ENCODE results near the gene ADGRA1.

Gene ADGRA1

GRCh38 chr10:133115453-133115842 is 27.7 kb downstream of the ADGRA1 start:
- H3K4me2 ChIP-seq (ENCODE audit: low read length) = no peak overlapping the region
- no peak overlapping the region for H3K9ac ChIP-seq (ENCODE audit: low read length)
- H3K27ac ChIP-seq (ENCODE audit: low read length) = no peak overlapping the region
- H3K79me2 ChIP-seq (ENCODE audit: low read length) = no peaks in the 10 kb centered on the region
- no peaks in the 10 kb centered on the region for H3K36me3 ChIP-seq (replicated peaks; ENCODE audit: low read depth, low read length)
- H3K27me3 ChIP-seq (ENCODE audit: low read depth, low read length) = no peaks in the 10 kb centered on the region
- no peaks in the 10 kb centered on the region for H3K4me1 ChIP-seq (ENCODE audit: low read length)
- H3K9me3 ChIP-seq (ENCODE audit: insufficient read depth, low read length) = no peaks in the 10 kb centered on the region
- no peak overlapping the region for H3K4me3 ChIP-seq (ENCODE audit: low read length)
- no peak for TF ChIP-seq CTCF (IDR thresholded peaks at IDR 0.05; ENCODE audit: low read depth, low read length)
- TF ChIP-seq EZH2phosphoT487 (IDR thresholded peaks at IDR 0.05; ENCODE audit: low read depth) = no peak
- H2AFZ ChIP-seq (ENCODE audit: low read depth, low read length) = no peak overlapping the region
- H4K20me1 ChIP-seq (ENCODE audit: insufficient read depth, low read length) = no peaks in the 10 kb centered on the region

GRCh38 chr10:133115976-133116375 is 28.3 kb downstream of the ADGRA1 start:
- Histone ChIP-seq H3K9me3 (ENCODE audit: insufficient read depth, low read length) (no peaks in the 10 kb centered on the region), H3K4me2 (ENCODE audit: low read length) (no peak overlapping the region), H3K4me1 (ENCODE audit: low read length) (no peaks in the 10 kb centered on the region), H3K79me2 (ENCODE audit: low read length) (no peaks in the 10 kb centered on the region), H3K27ac (ENCODE audit: low read length) (no peak overlapping the region), H3K4me3 (ENCODE audit: low read length) (no peak overlapping the region), H4K20me1 (ENCODE audit: insufficient read depth, low read length) (no peaks in the 10 kb centered on the region), H3K9ac (ENCODE audit: low read length) (no peak overlapping the region), H2AFZ (ENCODE audit: low read depth, low read length) (no peak overlapping the region), H3K27me3 (ENCODE audit: low read depth, low read length) (no peaks in the 10 kb centered on the region), H3K36me3 (replicated peaks; ENCODE audit: low read depth, low read length) (no peaks in the 10 kb centered on the region)
- TF ChIP-seq EZH2phosphoT487 (IDR thresholded peaks at IDR 0.05; ENCODE audit: low read depth) (no peak), CTCF (IDR thresholded peaks at IDR 0.05; ENCODE audit: low read depth, low read length) (no peak)

- TF ChIP-seq EZH2phosphoT487 (IDR thresholded peaks at IDR 0.05; ENCODE audit: low read depth) = no peak
- TF ChIP-seq CTCF (IDR thresholded peaks at IDR 0.05; ENCODE audit: low read depth, low read length) = no peak
- Histone ChIP-seq H3K9me3 (ENCODE audit: insufficient read depth, low read length) (no peaks in the 10 kb centered on the region), H3K9ac (ENCODE audit: low read length) (no peak overlapping the region), H3K4me3 (ENCODE audit: low read length) (no peak overlapping the region), H3K4me1 (ENCODE audit: low read length) (no peaks in the 10 kb centered on the region), H2AFZ (ENCODE audit: low read depth, low read length) (no peak overlapping the region), H3K27ac (ENCODE audit: low read length) (no peak overlapping the region), H3K79me2 (ENCODE audit: low read length) (no peaks in the 10 kb centered on the region), H3K27me3 (ENCODE audit: low read depth, low read length) (no peaks in the 10 kb centered on the region), H4K20me1 (ENCODE audit: insufficient read depth, low read length) (no peaks in the 10 kb centered on the region), H3K36me3 (replicated peaks; ENCODE audit: low read depth, low read length) (no peaks in the 10 kb centered on the region), H3K4me2 (ENCODE audit: low read length) (no peak overlapping the region)
Measured at GRCh38 chr10:133116455-133116854, 28.7 kb downstream of the ADGRA1 start.

GRCh38 chr10:133117036-133117687 is 29.4 kb downstream of the ADGRA1 start:
- no peak overlapping the region for H3K4me3 ChIP-seq (ENCODE audit: low read length)
- H3K9ac ChIP-seq (ENCODE audit: low read length) = no peak overlapping the region
- H2AFZ ChIP-seq (ENCODE audit: low read depth, low read length) = no peak overlapping the region
- H3K27ac ChIP-seq (ENCODE audit: low read length) = no peak overlapping the region
- H3K4me1 ChIP-seq (ENCODE audit: low read length) = no peaks in the 10 kb centered on the region
- no peak overlapping the region for H3K4me2 ChIP-seq (ENCODE audit: low read length)
- no peaks in the 10 kb centered on the region for H4K20me1 ChIP-seq (ENCODE audit: insufficient read depth, low read length)
- no peaks in the 10 kb centered on the region for H3K79me2 ChIP-seq (ENCODE audit: low read length)
- no peaks in the 10 kb centered on the region for H3K27me3 ChIP-seq (ENCODE audit: low read depth, low read length)
- no peak for TF ChIP-seq CTCF (IDR thresholded peaks at IDR 0.05; ENCODE audit: low read depth, low read length)
- TF ChIP-seq EZH2phosphoT487 (IDR thresholded peaks at IDR 0.05; ENCODE audit: low read depth) = no peak
- H3K36me3 ChIP-seq (replicated peaks; ENCODE audit: low read depth, low read length) = no peaks in the 10 kb centered on the region
- H3K9me3 ChIP-seq (ENCODE audit: insufficient read depth, low read length) = no peaks in the 10 kb centered on the region
